NCI-H82 treated with DMSO at 0.1 percent for 48 hours (cell line): Measurements from ENCODE around the gene RAP1B.

ENCODE experiments used
- DNase-seq: peaks from one replicate; lab custom pipeline; 2025; ENCODE audit not compliant: unreplicated experiment; lab: John Stamatoyannopoulos, UW

Gene RAP1B

GRCh38 chr12:68695454-68695853 lies 84.8 kb downstream of the RAP1B start:
- no peak for DNase-seq

- no peak for DNase-seq
These were observed 88.8 kb downstream of the RAP1B start for GRCh38 chr12:68699486-68699885.
